ENCODE results near the gene DNAH6. TPM values are rescaled to one million over a fixed set of nuclear protein-coding genes. Genes with fewer than 3 reads are reported as not detected.
"Not testable (repeated sequence)": the region's sequence is repeated elsewhere in the genome, so short reads cannot be mapped to it uniquely, and the experiment has no call there.

Gene DNAH6
- total RNA-seq, 1 donor from 2014 or later = 2.6 TPM

DNA sequence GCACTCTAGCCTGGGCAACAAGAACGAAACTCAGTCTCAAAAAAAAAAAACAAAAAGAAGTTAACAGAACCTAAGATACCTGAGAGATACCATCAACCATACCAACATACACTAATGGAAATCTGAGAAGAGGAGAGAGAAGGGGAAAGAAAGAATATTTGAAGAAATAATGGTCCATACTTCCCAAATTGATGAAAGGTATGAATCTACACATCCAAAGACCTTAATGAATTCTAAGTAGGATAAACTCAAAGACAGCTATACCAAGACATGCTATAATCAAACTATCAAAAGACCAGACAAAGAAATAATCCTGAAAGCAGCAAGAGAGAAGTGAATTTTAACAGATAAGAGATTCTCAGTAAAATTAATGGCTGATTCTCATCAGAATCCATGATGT, 255.0 kb downstream of the DNAH6 start:
- Histone ChIP-seq H3K27me3 (no peaks in the 10 kb centered on the region), H3K4me1 (no peaks in the 10 kb centered on the region), H3K79me2 (ENCODE audit: low read depth) (no peaks in the 10 kb centered on the region), H3K9me3 (ENCODE audit: low read depth) (peaks cover 5% of the 10 kb centered on the region), H2AFZ (replicated peaks) (no peak overlapping the region), H3K36me3 (no peaks in the 10 kb centered on the region), H4K20me1 (ENCODE audit: low read depth) (no peaks in the 10 kb centered on the region), H3K27ac (no peak overlapping the region), H3K4me2 (no peak overlapping the region), H3K4me3 (no peak overlapping the region), H3F3A (ENCODE audit: low read depth) (no peaks in the 10 kb centered on the region), H3K9ac (no peak overlapping the region)
- peaks cover 1% of the 10 kb centered on the region for H3K36me3 Mint-ChIP-seq
- H3K9me3 Mint-ChIP-seq = peaks cover 30% of the 10 kb centered on the region
- no peak overlapping the region for H3K27ac Mint-ChIP-seq
- TF ChIP-seq EZH2phosphoT487 (IDR thresholded peaks at IDR 0.05) (no peak), EZH2 (IDR thresholded peaks at IDR 0.05) (no peak)
- TF ChIP-seq, protein P1, sequence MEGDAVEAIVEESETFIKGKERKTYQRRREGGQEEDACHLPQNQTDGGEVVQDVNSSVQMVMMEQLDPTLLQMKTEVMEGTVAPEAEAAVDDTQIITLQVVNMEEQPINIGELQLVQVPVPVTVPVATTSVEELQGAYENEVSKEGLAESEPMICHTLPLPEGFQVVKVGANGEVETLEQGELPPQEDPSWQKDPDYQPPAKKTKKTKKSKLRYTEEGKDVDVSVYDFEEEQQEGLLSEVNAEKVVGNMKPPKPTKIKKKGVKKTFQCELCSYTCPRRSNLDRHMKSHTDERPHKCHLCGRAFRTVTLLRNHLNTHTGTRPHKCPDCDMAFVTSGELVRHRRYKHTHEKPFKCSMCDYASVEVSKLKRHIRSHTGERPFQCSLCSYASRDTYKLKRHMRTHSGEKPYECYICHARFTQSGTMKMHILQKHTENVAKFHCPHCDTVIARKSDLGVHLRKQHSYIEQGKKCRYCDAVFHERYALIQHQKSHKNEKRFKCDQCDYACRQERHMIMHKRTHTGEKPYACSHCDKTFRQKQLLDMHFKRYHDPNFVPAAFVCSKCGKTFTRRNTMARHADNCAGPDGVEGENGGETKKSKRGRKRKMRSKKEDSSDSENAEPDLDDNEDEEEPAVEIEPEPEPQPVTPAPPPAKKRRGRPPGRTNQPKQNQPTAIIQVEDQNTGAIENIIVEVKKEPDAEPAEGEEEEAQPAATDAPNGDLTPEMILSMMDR (IDR thresholded peaks at IDR 0.05) = no peak
- no peak for DNase-seq (ENCODE audit: low spot score)
- no peaks in the 10 kb centered on the region for H3K27me3 Mint-ChIP-seq (ENCODE audit: insufficient read depth, low read depth)
- no peak overlapping the region for H3K4me3 Mint-ChIP-seq
- H3K4me1 Mint-ChIP-seq = no peaks in the 10 kb centered on the region

DNA sequence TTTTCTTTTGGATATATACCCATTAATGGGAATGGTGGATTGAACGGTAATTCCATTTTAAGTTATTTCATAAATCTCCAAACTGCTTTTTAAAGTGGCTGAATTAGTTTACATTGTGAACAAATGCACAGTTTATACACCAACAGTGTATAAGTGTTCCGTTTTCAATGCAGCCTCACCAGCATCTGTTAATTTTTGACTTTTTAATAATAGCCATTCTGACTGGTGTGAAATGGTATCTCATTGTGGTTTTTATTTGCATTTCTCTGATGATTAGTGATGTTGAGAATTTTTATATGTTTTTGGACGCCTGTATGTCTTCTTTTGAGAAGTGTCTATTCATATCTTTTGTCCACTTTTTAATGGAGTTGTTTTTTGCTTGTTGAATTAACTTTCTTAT, 257.3 kb downstream of the DNAH6 start:
- H4K20me1 ChIP-seq (ENCODE audit: low read depth); H3K27ac ChIP-seq; H2AFZ ChIP-seq (replicated peaks); H3K79me2 ChIP-seq (ENCODE audit: low read depth); H3F3A ChIP-seq (ENCODE audit: low read depth); H3K9ac ChIP-seq; H3K4me3 ChIP-seq; H3K4me1 ChIP-seq; H3K36me3 Mint-ChIP-seq; H3K4me3 Mint-ChIP-seq; H3K27me3 Mint-ChIP-seq (ENCODE audit: insufficient read depth, low read depth); H3K4me2 ChIP-seq; DNase-seq (ENCODE audit: low spot score); H3K27ac Mint-ChIP-seq; H3K27me3 ChIP-seq; H3K9me3 ChIP-seq (ENCODE audit: low read depth); H3K4me1 Mint-ChIP-seq; H3K36me3 ChIP-seq: not testable (repeated sequence)
- H3K9me3 Mint-ChIP-seq = peaks cover 30% of the 10 kb centered on the region

DNA sequence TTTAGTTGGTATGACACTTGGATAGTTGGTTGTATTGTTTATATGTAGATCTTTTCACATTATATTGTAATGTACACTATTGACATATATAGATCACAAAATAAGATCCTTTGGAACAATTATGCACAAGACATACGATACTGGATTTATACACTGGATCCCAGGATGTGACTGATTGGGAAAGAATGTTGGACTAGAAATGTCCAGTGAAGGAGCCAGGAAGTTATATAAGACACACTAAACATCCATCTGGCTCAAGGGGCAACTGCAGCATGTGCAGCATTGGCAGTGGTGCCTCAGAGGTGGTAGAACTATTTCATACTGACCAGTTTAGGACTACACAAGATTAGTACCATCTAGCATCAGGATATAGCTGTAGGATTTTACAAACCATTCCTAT, 259.7 kb downstream of the DNAH6 start:
- H3K4me3 Mint-ChIP-seq = no peak overlapping the region
- no peaks in the 10 kb centered on the region for H3K36me3 Mint-ChIP-seq
- H3K9me3 Mint-ChIP-seq = peaks cover 23% of the 10 kb centered on the region
- TF ChIP-seq, protein P1 (IDR thresholded peaks at IDR 0.05) = no peak
- no peak for TF ChIP-seq EZH2 (IDR thresholded peaks at IDR 0.05)
- TF ChIP-seq EZH2phosphoT487 (IDR thresholded peaks at IDR 0.05) = no peak
- Histone ChIP-seq H3K9ac (no peak overlapping the region), H3K9me3 (ENCODE audit: low read depth) (peaks cover 5% of the 10 kb centered on the region), H3K36me3 (no peaks in the 10 kb centered on the region), H3K27me3 (no peaks in the 10 kb centered on the region), H3K79me2 (ENCODE audit: low read depth) (no peaks in the 10 kb centered on the region), H3K27ac (no peak overlapping the region), H2AFZ (replicated peaks) (no peak overlapping the region), H3K4me1 (no peaks in the 10 kb centered on the region), H4K20me1 (ENCODE audit: low read depth) (no peaks in the 10 kb centered on the region), H3F3A (ENCODE audit: low read depth) (no peaks in the 10 kb centered on the region), H3K4me3 (no peak overlapping the region), H3K4me2 (no peak overlapping the region)
- H3K27me3 Mint-ChIP-seq (ENCODE audit: insufficient read depth, low read depth) = peaks cover 2% of the 10 kb centered on the region
- no peak overlapping the region for H3K27ac Mint-ChIP-seq
- no peaks in the 10 kb centered on the region for H3K4me1 Mint-ChIP-seq
- DNase-seq (ENCODE audit: low spot score) = no peak

DNA sequence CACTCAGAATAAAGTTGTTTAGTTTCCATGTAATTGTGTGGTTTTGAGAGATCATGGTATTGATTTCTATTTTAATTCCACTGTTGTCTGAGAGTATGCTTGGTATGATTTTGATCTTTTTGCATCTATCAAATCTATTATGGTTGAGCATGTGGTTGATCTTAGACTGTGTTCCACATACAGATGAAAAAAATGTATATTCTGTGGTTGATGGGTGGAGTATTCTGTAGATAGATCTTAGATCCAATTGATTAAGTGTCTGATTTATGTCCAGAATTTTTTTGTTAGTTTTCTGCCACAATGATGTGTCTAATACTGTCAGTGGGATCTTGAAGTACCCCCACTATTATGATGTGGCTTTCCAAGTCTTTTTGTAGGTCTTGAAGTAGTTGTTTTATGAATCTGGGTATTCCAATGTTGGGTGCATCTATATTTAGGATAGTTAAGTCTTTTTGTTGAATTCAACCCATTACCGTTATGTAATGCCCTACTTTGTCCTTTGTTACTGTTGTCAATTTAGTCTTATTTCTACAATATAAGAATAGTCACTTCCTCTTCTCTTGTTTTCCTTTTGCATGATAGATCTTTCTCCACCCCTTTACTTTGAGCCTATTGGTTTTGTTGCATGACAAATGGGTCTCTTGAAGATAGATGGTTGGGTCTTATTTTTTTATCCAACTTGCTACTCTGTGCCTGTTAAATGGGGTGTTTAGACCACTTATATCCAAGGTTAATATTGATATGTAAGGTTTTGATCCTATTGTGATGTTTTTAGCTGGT, 262.8 kb downstream of the DNAH6 start:
- Histone ChIP-seq H3K27ac (no peak overlapping the region), H4K20me1 (ENCODE audit: low read depth) (no peaks in the 10 kb centered on the region), H3F3A (ENCODE audit: low read depth) (no peaks in the 10 kb centered on the region), H3K4me2 (no peak overlapping the region), H3K4me1 (peaks cover 8% of the 10 kb centered on the region), H3K4me3 (no peak overlapping the region), H3K27me3 (no peaks in the 10 kb centered on the region), H3K9me3 (ENCODE audit: low read depth) (no peaks in the 10 kb centered on the region), H3K36me3 (no peaks in the 10 kb centered on the region), H3K79me2 (ENCODE audit: low read depth) (no peaks in the 10 kb centered on the region), H3K9ac (no peak overlapping the region), H2AFZ (replicated peaks) (no peak overlapping the region)
- Mint-ChIP-seq H3K4me3 (no peak overlapping the region), H3K9me3 (peaks cover 11% of the 10 kb centered on the region), H3K4me1 (peaks cover 4% of the 10 kb centered on the region), H3K27ac (no peak overlapping the region), H3K36me3 (no peaks in the 10 kb centered on the region), H3K27me3 (ENCODE audit: insufficient read depth, low read depth) (peaks cover 2% of the 10 kb centered on the region)
- DNase-seq (ENCODE audit: low spot score) = no peak
- TF ChIP-seq EZH2 (IDR thresholded peaks at IDR 0.05) (no peak), EZH2phosphoT487 (IDR thresholded peaks at IDR 0.05) (no peak)
- TF ChIP-seq, protein P1 (IDR thresholded peaks at IDR 0.05) = no peak

Data from neural progenitor cell (in vitro differentiated cells).